ENCODE results near the gene NUP62.

Gene NUP62

DNA sequence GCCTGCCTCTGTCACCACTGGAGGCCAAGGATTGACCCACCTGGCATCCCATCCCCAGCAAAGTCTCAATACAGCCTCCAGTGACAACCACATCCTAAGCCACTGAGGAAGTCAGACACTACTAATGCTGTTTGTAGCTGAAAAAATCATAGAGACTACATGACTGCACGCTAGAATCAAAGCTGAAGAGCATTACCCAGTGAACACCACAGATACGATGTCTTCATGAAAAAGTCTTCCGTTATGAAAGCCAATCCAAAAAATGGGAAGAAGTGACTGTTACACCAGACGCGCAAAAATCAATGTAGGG lies 11.1 kb upstream of the NUP62 start:
- TF ChIP-seq CTCF (IDR thresholded peaks at IDR 0.05; ENCODE audit: control insufficient read depth, insufficient read depth, low read depth, low read length, missing control alignments), result no peak
- DNase-seq (ENCODE audit: low read depth), result no peak
- H3K4me3 ChIP-seq (ENCODE audit: control insufficient read depth, low read depth, low read length), result no peak overlapping the region

DNA sequence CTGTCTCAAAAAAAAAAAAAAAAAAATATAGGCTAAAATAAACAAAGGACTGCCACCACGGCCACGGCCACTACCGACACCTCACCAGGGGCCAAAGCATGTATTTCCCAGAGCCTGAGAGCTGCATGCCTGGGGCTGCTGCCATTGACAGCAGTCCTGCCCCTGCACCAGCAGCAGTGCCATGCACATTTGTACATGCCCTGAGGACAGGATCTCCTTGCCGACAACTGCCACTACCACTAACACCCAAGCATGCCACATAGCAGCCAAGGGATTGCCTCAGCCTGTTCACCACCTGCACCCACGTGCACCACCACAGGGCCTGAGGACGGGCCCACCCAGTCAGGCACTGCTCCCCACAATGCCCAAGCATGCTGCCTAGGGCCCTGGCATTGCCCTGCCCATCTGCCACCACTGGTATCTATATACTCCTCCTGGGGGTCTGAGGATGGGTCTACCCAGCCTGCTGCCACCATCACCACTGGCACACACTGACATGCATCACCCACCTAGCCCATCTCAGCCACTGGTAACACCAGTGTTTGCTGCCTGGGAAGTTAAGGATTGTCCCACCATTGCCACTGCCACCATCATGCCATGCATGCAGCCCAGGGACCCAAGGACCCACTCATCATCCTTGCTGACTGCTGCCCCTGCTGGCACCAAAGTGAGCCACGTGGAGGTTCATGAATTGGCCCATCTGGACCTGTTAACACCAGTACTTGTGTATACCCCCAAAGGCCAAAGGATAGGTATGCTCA lies 10.6 kb upstream of the NUP62 start:
- TF ChIP-seq CTCF (IDR thresholded peaks at IDR 0.05; ENCODE audit: control insufficient read depth, insufficient read depth, low read depth, low read length, missing control alignments), result peak; percentile 18
- DNase-seq (ENCODE audit: low read depth), result no peak
- H3K4me3 ChIP-seq (ENCODE audit: control insufficient read depth, low read depth, low read length), result no peak overlapping the region

DNA sequence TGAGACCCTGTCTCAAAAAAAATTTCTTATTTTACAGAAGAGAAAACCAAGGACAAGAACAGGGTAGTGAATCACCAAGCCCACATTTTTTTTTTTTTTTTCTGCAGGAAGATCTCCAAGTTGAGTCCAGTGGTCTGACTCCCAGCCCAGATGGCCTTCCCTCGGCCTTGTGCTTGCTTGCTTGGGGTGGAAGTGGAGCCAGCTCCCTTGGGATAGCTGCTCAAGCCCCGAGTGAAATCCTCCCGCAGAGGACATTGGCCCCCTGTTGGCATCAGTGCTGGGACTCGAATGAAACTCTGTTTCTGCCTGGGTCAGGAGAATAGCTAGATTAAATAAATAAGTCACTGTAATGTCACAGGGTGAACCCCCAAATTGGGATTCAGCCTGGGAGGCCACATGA lies 9.4 kb upstream of the NUP62 start:
- no peak for DNase-seq (ENCODE audit: low read depth)
- TF ChIP-seq CTCF (IDR thresholded peaks at IDR 0.05; ENCODE audit: control insufficient read depth, insufficient read depth, low read depth, low read length, missing control alignments), result no peak
- H3K4me3 ChIP-seq (ENCODE audit: control insufficient read depth, low read depth, low read length), result no peak overlapping the region

DNA sequence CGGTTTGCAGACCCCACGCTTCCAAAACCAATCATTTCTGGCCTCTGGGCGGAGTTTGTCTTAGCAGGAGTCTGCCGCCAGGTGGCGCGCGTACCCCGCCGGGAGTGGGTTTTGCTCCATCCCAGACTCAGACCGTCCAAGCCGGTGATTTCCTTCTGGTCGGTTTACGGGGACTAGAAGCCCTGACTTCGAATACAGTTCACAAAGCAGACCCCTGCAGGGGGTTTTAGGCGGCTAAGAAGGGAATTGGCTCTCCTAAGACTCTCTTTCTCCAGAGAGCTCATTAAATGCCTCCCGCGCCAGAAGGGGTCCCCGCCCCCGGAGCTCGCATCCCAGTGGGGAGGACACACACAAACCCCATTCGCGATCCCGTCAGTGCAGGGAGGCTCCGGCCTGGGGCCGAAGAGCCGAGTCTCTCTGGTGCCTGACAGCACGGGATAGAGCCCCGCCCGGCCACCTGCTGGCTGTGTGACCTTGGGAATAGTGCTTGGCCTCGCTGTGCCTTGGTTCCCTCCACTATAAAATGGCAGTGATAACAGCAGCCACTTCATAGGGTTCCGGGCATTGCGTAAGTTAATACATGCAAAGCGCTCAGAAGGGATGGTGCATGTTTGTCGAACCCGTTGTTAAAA lies 8.6 kb upstream of the NUP62 start:
- TF ChIP-seq CTCF (IDR thresholded peaks at IDR 0.05; ENCODE audit: control insufficient read depth, insufficient read depth, low read depth, low read length, missing control alignments), result peak; percentile 98
- H3K4me3 ChIP-seq (ENCODE audit: control insufficient read depth, low read depth, low read length), result peak overlapping the region; percentile 33
- no peak for DNase-seq (ENCODE audit: low read depth)

DNA sequence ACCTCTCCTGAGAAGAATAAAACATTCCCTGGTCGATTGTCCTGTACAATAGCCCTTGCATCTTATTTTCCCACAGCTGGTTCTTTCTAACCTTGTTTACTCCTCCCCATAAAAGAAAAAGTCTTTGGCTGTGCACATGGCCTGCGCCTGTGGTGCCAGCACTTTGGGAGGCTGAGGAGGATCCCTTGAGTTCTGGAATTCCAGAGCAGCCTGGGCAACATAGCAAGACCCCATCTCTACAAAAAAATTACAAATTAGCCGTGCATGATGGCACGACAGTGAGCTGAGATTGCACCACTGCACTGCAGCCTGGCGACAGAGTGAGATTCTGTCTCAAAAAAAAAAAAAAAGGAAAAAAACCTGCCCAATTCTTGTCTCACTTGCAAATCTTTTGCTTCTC lies 7.2 kb upstream of the NUP62 start:
- no peak overlapping the region for H3K4me3 ChIP-seq (ENCODE audit: control insufficient read depth, low read depth, low read length)
- DNase-seq (ENCODE audit: low read depth), result no peak
- no peak for TF ChIP-seq CTCF (IDR thresholded peaks at IDR 0.05; ENCODE audit: control insufficient read depth, insufficient read depth, low read depth, low read length, missing control alignments)

- H3K4me3 ChIP-seq (ENCODE audit: control insufficient read depth, low read depth, low read length), result no peak overlapping the region
- TF ChIP-seq CTCF (IDR thresholded peaks at IDR 0.05; ENCODE audit: control insufficient read depth, insufficient read depth, low read depth, low read length, missing control alignments), result no peak
- no peak for DNase-seq (ENCODE audit: low read depth)
Measured at GRCh38 chr19:49933643-49934042, 4.3 kb upstream of the NUP62 start.

Data from AG09309 (cell line).